GM12878 (cell line): ENCODE results near the gene FTH1. TPM values are rescaled to one million over a fixed set of nuclear protein-coding genes. Genes with fewer than 3 reads are reported as not detected.
A peak's percentile ranks its signal among the peaks of the same experiment; 100 is the strongest.

ENCODE experiments used
- ASH2L ChIP-seq: fragments of 300-600, 200-600 bp; sonication (generic); IDR thresholded peaks from 2 replicates; pipeline ENCODE4 v1.6.1; 2017; ENCODE audit warnings: low read depth, mild to moderate bottlenecking, borderline replicate concordance
- LARP7 ChIP-seq: fragments of 450-650 bp; IDR thresholded peaks from 2 replicates; pipeline ENCODE4 v1.6.1; 2017; ENCODE audit warnings: mild to moderate bottlenecking
- POLR2AphosphoS2 ChIP-seq: IDR thresholded peaks from 2 replicates; pipeline ENCODE4 v1.6.1; 2011; ENCODE audit warnings: low read depth, mild to moderate bottlenecking, low read length, improper control_type of control experiment, moderate library complexity
- RELB ChIP-seq: fragments of 450-650 bp; IDR thresholded peaks from 2 replicates; pipeline ENCODE4 v1.6.1; 2017; ENCODE audit warnings: low read depth, mild to moderate bottlenecking, moderate library complexity
- RFX5 ChIP-seq: IDR thresholded peaks from 2 replicates; pipeline ENCODE4 v1.6.1; 2011; ENCODE audit warnings: low read depth, low read length, improper control_type of control experiment
- YY1 ChIP-seq: IDR thresholded peaks from 2 replicates; pipeline ENCODE4 v1.6.1; 2011; ENCODE audit warnings: low read depth, mild to moderate bottlenecking, low read length
- ZSCAN29 ChIP-seq: fragments of 450-650 bp; IDR thresholded peaks from 2 replicates; pipeline ENCODE4 v1.6.1; 2017; ENCODE audit warnings: mild to moderate bottlenecking, moderate library complexity
- polyA plus RNA-seq, 11 experiments: library from polyadenylated mRNA; depleted of rRNA in 4 of 11; unstranded in 6 of 11; stranded (reverse) in 5 of 11; fragments of >200 nt; fragmentation: Nextera tagmentation in 4 of 11; fragmentation: Illumina TruSeq in 1 of 11; extraction: Ambion mirVana in 4 of 11; extraction: Trizol in 1 of 11; gene quantifications; 1 replicate in 1 of 11; 2 replicates in 10 of 11; pipeline versions ENCODE4 v1.2.1 to v1.2.3, GENCODE V29; 2011 to 2016; ENCODE audit warnings: inconsistent platforms in 2 of 11, missing spikeins in 2 of 11, low read depth in 1 of 11
- total RNA-seq, 4 experiments: library from RNA; depleted of rRNA in 3 of 4; stranded (reverse); fragments of >200 nt in 3 of 4; fragmentation: Illumina TruSeq in 1 of 4; extraction: Trizol in 1 of 4; gene quantifications; 2 replicates each; pipeline versions ENCODE4 v1.2.1 to v1.2.3, GENCODE V29; 2013 to 2021
- TF ChIP-seq, protein P1 (sequence below): fragments of 450-650 bp; IDR thresholded peaks from 2 replicates; pipeline ENCODE4 v1.6.1; 2017; ENCODE audit warnings: mild to moderate bottlenecking, moderate library complexity

Gene FTH1
- total and polyA plus RNA-seq, 10 of the 15 experiments (the other 5 are each of a cell fraction or from before 2014, with no cell fraction given): 289 to 4,154 (median 960) TPM

GRCh38 chr11:61947486-61948210, 19.8 kb downstream of the FTH1 start (continued):
- TF ChIP-seq, protein P1, sequence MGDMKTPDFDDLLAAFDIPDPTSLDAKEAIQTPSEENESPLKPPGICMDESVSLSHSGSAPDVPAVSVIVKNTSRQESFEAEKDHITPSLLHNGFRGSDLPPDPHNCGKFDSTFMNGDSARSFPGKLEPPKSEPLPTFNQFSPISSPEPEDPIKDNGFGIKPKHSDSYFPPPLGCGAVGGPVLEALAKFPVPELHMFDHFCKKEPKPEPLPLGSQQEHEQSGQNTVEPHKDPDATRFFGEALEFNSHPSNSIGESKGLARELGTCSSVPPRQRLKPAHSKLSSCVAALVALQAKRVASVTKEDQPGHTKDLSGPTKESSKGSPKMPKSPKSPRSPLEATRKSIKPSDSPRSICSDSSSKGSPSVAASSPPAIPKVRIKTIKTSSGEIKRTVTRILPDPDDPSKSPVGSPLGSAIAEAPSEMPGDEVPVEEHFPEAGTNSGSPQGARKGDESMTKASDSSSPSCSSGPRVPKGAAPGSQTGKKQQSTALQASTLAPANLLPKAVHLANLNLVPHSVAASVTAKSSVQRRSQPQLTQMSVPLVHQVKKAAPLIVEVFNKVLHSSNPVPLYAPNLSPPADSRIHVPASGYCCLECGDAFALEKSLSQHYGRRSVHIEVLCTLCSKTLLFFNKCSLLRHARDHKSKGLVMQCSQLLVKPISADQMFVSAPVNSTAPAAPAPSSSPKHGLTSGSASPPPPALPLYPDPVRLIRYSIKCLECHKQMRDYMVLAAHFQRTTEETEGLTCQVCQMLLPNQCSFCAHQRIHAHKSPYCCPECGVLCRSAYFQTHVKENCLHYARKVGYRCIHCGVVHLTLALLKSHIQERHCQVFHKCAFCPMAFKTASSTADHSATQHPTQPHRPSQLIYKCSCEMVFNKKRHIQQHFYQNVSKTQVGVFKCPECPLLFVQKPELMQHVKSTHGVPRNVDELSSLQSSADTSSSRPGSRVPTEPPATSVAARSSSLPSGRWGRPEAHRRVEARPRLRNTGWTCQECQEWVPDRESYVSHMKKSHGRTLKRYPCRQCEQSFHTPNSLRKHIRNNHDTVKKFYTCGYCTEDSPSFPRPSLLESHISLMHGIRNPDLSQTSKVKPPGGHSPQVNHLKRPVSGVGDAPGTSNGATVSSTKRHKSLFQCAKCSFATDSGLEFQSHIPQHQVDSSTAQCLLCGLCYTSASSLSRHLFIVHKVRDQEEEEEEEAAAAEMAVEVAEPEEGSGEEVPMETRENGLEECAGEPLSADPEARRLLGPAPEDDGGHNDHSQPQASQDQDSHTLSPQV: no peak
- TF ChIP-seq POLR2AphosphoS2 (no peak), RFX5 (no peak), LARP7 (peak; percentile 45; the same call in 1 of the 2 replicates), YY1 (peak; percentile 57; the same call in 1 of the 2 replicates), ASH2L (no peak), RELB (no peak), ZSCAN29 (peak; percentile 59; the same call in 1 of the 2 replicates)
